H1 (cell line): ENCODE measurements around the gene TNFAIP8L3. TPM values are rescaled to one million over a fixed set of nuclear protein-coding genes. Genes with fewer than 3 reads are reported as not detected.

Source experiments
- CTCF ChIA-PET: fragments of 300-600 bp; sonication (Branson Sonifier 250); formaldehyde crosslinking; loops from one replicate; lab custom pipeline; 2021; ENCODE audit not compliant: partially characterized antibody; lab: Charles Lee
- POLR2A ChIA-PET: fragments of 300-600 bp; sonication (Branson Sonifier 250); formaldehyde crosslinking; loops from one replicate; lab custom pipeline; 2021; ENCODE audit warnings: inconsistent platforms; ENCODE audit not compliant: partially characterized antibody; lab: Charles Lee
- DNase-seq, 2 experiments: peaks; one replicate each; pipeline versions ENCODE4 v3.0.0 to v3.0.0-alpha.2; 2010 to 2022; ENCODE audit warnings: low spot score in 2 of 2, low read depth in 1 of 2, mixed read lengths in 1 of 2
- FAIRE-seq: peaks from 2 replicates; lab custom pipeline; 2011; peaks lifted over from hg19 to GRCh38; lab: Jason Lieb, UNC
- H2AFZ ChIP-seq: 2 replicates; pipeline ENCODE4 v1.8.1; 2012; ENCODE audit warnings: low read length, inconsistent platforms
- H2AK5ac ChIP-seq: 2 replicates; pipeline ENCODE4 v1.6.1; 2013; ENCODE audit warnings: low read depth, low read length
- H2BK120ac ChIP-seq: replicated peaks from 2 replicates; pipeline ENCODE3; 2013; ENCODE audit warnings: low read depth, low read length, inconsistent platforms
- H2BK12ac ChIP-seq: 2 replicates; pipeline ENCODE4 v1.6.1; 2013; ENCODE audit warnings: low read depth, low read length
- H2BK15ac ChIP-seq: 2 replicates; pipeline ENCODE4 v1.6.1; 2013; ENCODE audit warnings: low read length
- H2BK20ac ChIP-seq: 2 replicates; pipeline ENCODE4 v1.6.1; 2013; ENCODE audit warnings: low read length
- H2BK5ac ChIP-seq: 2 replicates; pipeline ENCODE4 v1.6.1; 2013; ENCODE audit warnings: low read depth, low read length
- H3K14ac ChIP-seq: 2 replicates; pipeline ENCODE4 v1.6.1; 2013; ENCODE audit warnings: inconsistent platforms; ENCODE audit not compliant: insufficient read length
- H3K18ac ChIP-seq: 2 replicates; pipeline ENCODE4 v1.6.1; 2013; ENCODE audit warnings: low read length; ENCODE audit errors: extremely low read depth
- H3K23ac ChIP-seq: 2 replicates; pipeline ENCODE4 v1.6.1; 2013; ENCODE audit warnings: inconsistent platforms; ENCODE audit not compliant: insufficient read length
- H3K23me2 ChIP-seq: 2 replicates; pipeline ENCODE4 v1.6.1; 2013; ENCODE audit warnings: low read depth, low read length
- H3K27ac ChIP-seq: 2 replicates; pipeline ENCODE4 v1.6.1; 2011; ENCODE audit warnings: low read depth, low read length, inconsistent platforms
- H3K27me3 ChIP-seq, 4 experiments: replicated peaks in 1 of 4; 1 replicate in 1 of 4; 2 replicates in 3 of 4; pipeline versions ENCODE4 v1.6.1 to v1.8.1; 2011 to 2013; ENCODE audit warnings: low read length in 3 of 4, mild to moderate bottlenecking in 3 of 4, inconsistent platforms in 2 of 4, mixed read lengths in 2 of 4, moderate library complexity in 1 of 4; ENCODE audit not compliant: control insufficient read depth in 3 of 4, insufficient read depth in 3 of 4; ENCODE audit errors: extremely low read depth in 1 of 4
- H3K36me3 ChIP-seq, 4 experiments: 2 replicates each; pipeline versions ENCODE4 v1.6.1 to v1.8.1; 2011 to 2013; ENCODE audit warnings: mild to moderate bottlenecking in 4 of 4, low read length in 3 of 4, moderate library complexity in 2 of 4, control low read depth in 1 of 4, inconsistent platforms in 1 of 4; ENCODE audit not compliant: insufficient read depth in 4 of 4, control insufficient read depth in 2 of 4
- H3K4ac ChIP-seq: replicated peaks from 2 replicates; pipeline ENCODE3; 2013; ENCODE audit warnings: low read length, low read depth, mixed read lengths, inconsistent platforms; ENCODE audit not compliant: insufficient read length
- H3K4me1 ChIP-seq, 4 experiments: replicated peaks in 1 of 4; 1 replicate in 1 of 4; 2 replicates in 3 of 4; pipeline versions ENCODE4 v1.6.1 to v1.8.1; 2011 to 2013; ENCODE audit warnings: low read length in 3 of 4, inconsistent platforms in 2 of 4, mixed read lengths in 1 of 4; ENCODE audit not compliant: insufficient read depth in 4 of 4, control insufficient read depth in 3 of 4
- H3K4me2 ChIP-seq, 2 experiments: 2 replicates each; pipeline versions ENCODE4 v1.6.1 to v1.8.1; 2011 to 2013; ENCODE audit warnings: low read depth in 2 of 2, low read length in 2 of 2, control low read depth in 1 of 2, inconsistent platforms in 1 of 2, mild to moderate bottlenecking in 1 of 2; ENCODE audit not compliant: insufficient read depth in 1 of 2
- H3K4me3 ChIP-seq, 4 experiments: fragments of 200-600, 300-600 bp in 1 of 4; sonication (generic), shearing (Covaris generic), sonication (Bioruptor Twin) in 1 of 4; 2 replicates each; pipeline versions ENCODE4 v1.5.1 to v1.8.1; 2011 to 2016; ENCODE audit warnings: low read length in 4 of 4, low read depth in 3 of 4, control low read depth in 2 of 4, inconsistent platforms in 2 of 4, mild to moderate bottlenecking in 2 of 4, mixed read lengths in 1 of 4, moderate library complexity in 1 of 4; ENCODE audit not compliant: insufficient read depth in 2 of 4; ENCODE audit errors: extremely low read depth in 1 of 4
- H3K56ac ChIP-seq: replicated peaks from 2 replicates; pipeline ENCODE3; 2013; ENCODE audit warnings: low read depth, mild to moderate bottlenecking, mixed read lengths, low read length, inconsistent platforms; ENCODE audit not compliant: insufficient read length
- H3K79me1 ChIP-seq: 2 replicates; pipeline ENCODE4 v1.6.1; 2013; ENCODE audit warnings: low read depth, low read length, control low read depth
- H3K79me2 ChIP-seq, 2 experiments: 2 replicates each; pipeline versions ENCODE4 v1.6.1 to v1.8.1; 2012 to 2013; ENCODE audit warnings: low read length in 2 of 2, mild to moderate bottlenecking in 2 of 2, inconsistent platforms in 1 of 2; ENCODE audit not compliant: insufficient read depth in 2 of 2, control insufficient read depth in 1 of 2
- H3K9ac ChIP-seq, 4 experiments: replicated peaks in 1 of 4; 1 replicate in 1 of 4; 2 replicates in 3 of 4; pipeline versions ENCODE4 v1.6.1 to v1.8.1; 2011 to 2013; ENCODE audit warnings: low read depth in 3 of 4, low read length in 3 of 4, control low read depth in 2 of 4, mild to moderate bottlenecking in 2 of 4, moderate library complexity in 2 of 4, inconsistent platforms in 1 of 4; ENCODE audit errors: extremely low read depth in 1 of 4
- H3K9me3 ChIP-seq, 2 experiments: 2 replicates each; pipeline versions ENCODE4 v1.6.1 to v1.8.1; 2012 to 2013; ENCODE audit warnings: mild to moderate bottlenecking in 2 of 2, moderate library complexity in 2 of 2, control low read depth in 1 of 2, inconsistent platforms in 1 of 2, low read depth in 1 of 2, low read length in 1 of 2, mixed read lengths in 1 of 2; ENCODE audit not compliant: insufficient read depth in 2 of 2
- H4K20me1 ChIP-seq, 2 experiments: replicated peaks in 1 of 2; 2 replicates each; pipeline versions ENCODE3 to v1.8.1; 2011 to 2013; ENCODE audit warnings: inconsistent platforms in 2 of 2, low read length in 2 of 2, mild to moderate bottlenecking in 1 of 2; ENCODE audit not compliant: insufficient read depth in 2 of 2, control insufficient read depth in 1 of 2
- H4K5ac ChIP-seq: 2 replicates; pipeline ENCODE4 v1.6.1; 2013; ENCODE audit warnings: low read length, low read depth, mixed read lengths, inconsistent platforms; ENCODE audit not compliant: insufficient read length
- H4K8ac ChIP-seq: 2 replicates; pipeline ENCODE4 v1.8.0; 2013; ENCODE audit warnings: mild to moderate bottlenecking, moderate library complexity, low read length, inconsistent platforms; ENCODE audit not compliant: insufficient read depth; ENCODE audit errors: extremely low read depth
- H4K91ac ChIP-seq: replicated peaks from 2 replicates; pipeline ENCODE3; 2013; ENCODE audit warnings: low read length, mixed read lengths, inconsistent platforms; ENCODE audit not compliant: insufficient read length
- ASH2L ChIP-seq: fragments of 200-600, 300-600 bp; sonication (generic); IDR thresholded peaks from one replicate; pipeline ENCODE4 v1.7.1; 2017; ENCODE audit warnings: low read length
- BCL11A ChIP-seq, 2 experiments: IDR thresholded peaks; one replicate each; pipeline ENCODE4 v1.6.1; 2011; ENCODE audit warnings: low read depth in 2 of 2, low read length in 2 of 2, mild to moderate bottlenecking in 2 of 2
- CBX8 ChIP-seq: fragments of 300-800, 300-1000 bp; sonication (generic); IDR thresholded peaks from 2 replicates; pipeline ENCODE4 v1.7.1; 2016; ENCODE audit warnings: low read depth, low read length, borderline replicate concordance
- RAD21 ChIP-seq, 2 experiments: IDR thresholded peaks in 1 of 2; conservative IDR thresholded peaks in 1 of 2; 2 replicates each; pipeline ENCODE4 v1.6.1; 2011; ENCODE audit warnings: low read depth in 2 of 2, low read length in 2 of 2, improper control_type of control experiment in 1 of 2, inconsistent platforms in 1 of 2, mild to moderate bottlenecking in 1 of 2, moderate library complexity in 1 of 2
- SAP30 ChIP-seq: fragments of 300-600 bp; sonication (generic); IDR thresholded peaks from 2 replicates; pipeline ENCODE4 v1.7.1; 2012; ENCODE audit warnings: low read length, moderate library complexity, mild to moderate bottlenecking, inconsistent platforms; ENCODE audit not compliant: insufficient read depth, insufficient replicate concordance
- SIN3A ChIP-seq, 2 experiments: IDR thresholded peaks in 1 of 2; conservative IDR thresholded peaks in 1 of 2; 2 replicates each; pipeline ENCODE4 v1.6.1; 2011 to 2012; ENCODE audit warnings: low read length in 2 of 2, improper control_type of control experiment in 1 of 2, low read depth in 1 of 2, mild to moderate bottlenecking in 1 of 2
- WGBS, 2 experiments: shearing (Covaris generic) in 1 of 2; methylation state at CpG; one replicate each; pipeline versions ENCODE4 v1.1.6 to v1.1.7; 2013 to 2015; ENCODE audit warnings: low lambda C conversion rate in 2 of 2, mixed read lengths in 2 of 2, inconsistent platforms in 1 of 2, low coverage in 1 of 2, missing lambda C conversion rate in 1 of 2; ENCODE audit not compliant: insufficient replicate concordance in 2 of 2, insufficient coverage in 1 of 2, insufficient read length in 1 of 2; ENCODE audit errors: extremely low coverage in 1 of 2, missing lambda C conversion rate in 1 of 2; 5-methylcytosine and 5-hydroxymethylcytosine counted together
- long read RNA-seq, 2 experiments: library from RNA in 1 of 2; library from capped mRNA in 1 of 2; stranded (forward); transcript quantifications; one replicate each; pipeline ENCODE4 v2.0.0, GENCODE V29; 2021; ENCODE audit warnings: inconsistent platforms in 1 of 2
- polyA minus RNA-seq, 3 experiments: library from RNA; depleted of rRNA, polyadenylated mRNA; stranded (reverse); fragments of >200 nt; gene quantifications; 1 replicate in 2 of 3; 2 replicates in 1 of 3; pipeline ENCODE4 v1.2.3, GENCODE V29; 2011
- polyA plus RNA-seq, 7 experiments: library from polyadenylated mRNA; depleted of rRNA in 3 of 7; stranded (reverse) in 5 of 7; unstranded in 2 of 7; fragments of >200 nt in 5 of 7; fragments of 200-250 nt in 2 of 7; gene quantifications; 1 replicate in 5 of 7; 2 replicates in 1 of 7; 4 replicates in 1 of 7; pipeline versions ENCODE4 v1.2.1 to v1.2.3, GENCODE V29; 2011 to 2013; ENCODE audit warnings: missing spikeins in 2 of 7, mixed read lengths in 2 of 7
- total RNA-seq: library from RNA; stranded (reverse); fragmentation: NEBNext Ultra II Directional; extraction: Animal tissue kit (Norgen Biotek cat#: 25700); gene quantifications from 2 replicates; pipeline ENCODE4 v1.2.1, GENCODE V29; 2021
- TF ChIP-seq, protein P1 (sequence below): IDR thresholded peaks from 2 replicates; pipeline ENCODE4 v1.6.1; 2012; ENCODE audit warnings: inconsistent platforms

Gene TNFAIP8L3
- total RNA-seq = 0.27 and 0.67 TPM in 2 replicates
- polyA plus RNA-seq (2011; rRNA removed) = 0.16 and 0.23 TPM in 2 replicates
- polyA plus RNA-seq (2011; cell fraction: cytosol; rRNA removed) = 0.21 TPM
- polyA plus RNA-seq (2011; cell fraction: nucleus; rRNA removed) = 0.16 TPM
- 0.34 to 0.62 TPM (median 0.47 TPM) in 4 replicates for polyA plus RNA-seq (2012, experiment 1 of 2)
- 0.62 TPM for polyA plus RNA-seq (2012, experiment 2 of 2)
- 0.18 TPM for polyA plus RNA-seq (2013, experiment 1 of 2)
- polyA plus RNA-seq (2013, experiment 2 of 2) = 0.22 TPM
- polyA minus RNA-seq (2011; rRNA and poly(A)+ RNA removed) = 0.19 and 0.68 TPM in 2 replicates
- not detected for polyA minus RNA-seq (2011; cell fraction: cytosol; rRNA and poly(A)+ RNA removed)
- polyA minus RNA-seq (2011; cell fraction: nucleus; rRNA and poly(A)+ RNA removed) = not detected
- long read RNA-seq, experiment 1 = 0 reads
- long read RNA-seq, experiment 2, partial matches to known transcripts = 0 of 1 reads
- long read RNA-seq, experiment 2, other reads (novel, unspliced or antisense) = 1 of 1 reads

- no peak for FAIRE-seq
- H2AFZ ChIP-seq = no peak within 1 kb of the TSS
- H2BK15ac ChIP-seq = no peak within 1 kb of the TSS
- no peaks in the 10 kb centered on the region; a peak in 1 of 8 replicates for H3K36me3 ChIP-seq
- no peak within 1 kb of the TSS for H3K14ac ChIP-seq
- peaks cover 0 to 4% of the 10 kb centered on the region in 2 experiments for H4K20me1 ChIP-seq
- no peak within 1 kb of the TSS for H2BK5ac ChIP-seq
- peak within 1 kb of the TSS; percentile 62 for H4K8ac ChIP-seq
- H3K56ac ChIP-seq = no peak within 1 kb of the TSS
- H3K4ac ChIP-seq = no peak within 1 kb of the TSS
- DNase-seq = peak in 1 of 2 experiments; percentile 57
- peak within 1 kb of the TSS; percentile 90 to 95 for H3K4me2 ChIP-seq
- peak within 1 kb of the TSS in 1 of 4 experiments; percentile 73; a peak in 1 of 7 replicates for H3K9ac ChIP-seq
- no peaks in the 10 kb centered on the region for H3K79me1 ChIP-seq
- H2BK120ac ChIP-seq = no peak within 1 kb of the TSS
- H3K79me2 ChIP-seq = no peaks in the 10 kb centered on the region
- H3K23ac ChIP-seq = no peak within 1 kb of the TSS
- peaks cover 5% of the 10 kb centered on the region for H3K23me2 ChIP-seq
- no peak within 1 kb of the TSS for H4K5ac ChIP-seq
- H3K9me3 ChIP-seq = no peaks in the 10 kb centered on the region
- POLR2A ChIA-PET = interaction anchor here (0.6 to 1.4 kb wide), 3 partner anchors 18 to 25 kb away, joined by 3 to 4 read pairs (median 3); no protein-coding TSS in a partner anchor
- H3K27ac ChIP-seq = no peak within 1 kb of the TSS
- 6% methylated on average over 42 of the region's 98 CpGs; no CpG with 5 or more reads in 1 of the 2 experiments for WGBS, 2 experiments
- no peak within 1 kb of the TSS for H2BK20ac ChIP-seq
- CTCF ChIA-PET = no interaction called here
- no peak within 1 kb of the TSS for H4K91ac ChIP-seq
- no peak within 1 kb of the TSS for H3K18ac ChIP-seq
- peak within 1 kb of the TSS; percentile 49 to 84 (median 60) for H3K4me3 ChIP-seq
- peaks cover 0 to 3% (median 0%) of the 10 kb centered on the region in 4 experiments; a peak in 2 of 7 replicates for H3K4me1 ChIP-seq
- no peak within 1 kb of the TSS for H2BK12ac ChIP-seq
- no peak within 1 kb of the TSS for H2AK5ac ChIP-seq
- peaks cover 16 to 48% (median 39%) of the 10 kb centered on the region in 4 experiments for H3K27me3 ChIP-seq
- TF ChIP-seq ASH2L (peak; percentile 35), BCL11A (IDR thresholded peaks at IDR 0.05; ENCODE audit: low read depth in 2 of 2, low read length in 2 of 2) (no peak), SAP30 (no peak), CBX8 (no peak), SIN3A (conservative IDR thresholded peaks at IDR 0.05 in 1 of 2, IDR thresholded peaks at IDR 0.05 in 1 of 2; ENCODE audit: low read depth in 1 of 2, low read length in 2 of 2) (0 out of 4 replicates have a peak, but pooled peaks of 1 of the 2 experiments have one; percentile 19), RAD21 (IDR thresholded peaks at IDR 0.05 in 1 of 2, conservative IDR thresholded peaks at IDR 0.05 in 1 of 2; ENCODE audit: low read depth in 2 of 2, low read length in 2 of 2) (no peak)
- TF ChIP-seq, protein P1, sequence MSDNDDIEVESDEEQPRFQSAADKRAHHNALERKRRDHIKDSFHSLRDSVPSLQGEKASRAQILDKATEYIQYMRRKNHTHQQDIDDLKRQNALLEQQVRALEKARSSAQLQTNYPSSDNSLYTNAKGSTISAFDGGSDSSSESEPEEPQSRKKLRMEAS = no peak
These were observed at the start of gene TNFAIP8L3 for GRCh38 chr15:51094606-51095569. TSS of gene TNFAIP8L3 (minus strand) at chr15:51094906. CDS start at chr15:51094595, 311 bp downstream.
